GM12874 (cell line): ENCODE measurements around the gene CELF4.

Source experiments
- TF ChIP-seq, protein P1 (sequence below): IDR thresholded peaks from 2 replicates; pipeline ENCODE4 v1.5.1; 2011; ENCODE audit warnings: low read depth, mild to moderate bottlenecking, control low read depth, low read length, moderate library complexity; ENCODE audit not compliant: insufficient read depth

The CELF4 gene

DNA sequence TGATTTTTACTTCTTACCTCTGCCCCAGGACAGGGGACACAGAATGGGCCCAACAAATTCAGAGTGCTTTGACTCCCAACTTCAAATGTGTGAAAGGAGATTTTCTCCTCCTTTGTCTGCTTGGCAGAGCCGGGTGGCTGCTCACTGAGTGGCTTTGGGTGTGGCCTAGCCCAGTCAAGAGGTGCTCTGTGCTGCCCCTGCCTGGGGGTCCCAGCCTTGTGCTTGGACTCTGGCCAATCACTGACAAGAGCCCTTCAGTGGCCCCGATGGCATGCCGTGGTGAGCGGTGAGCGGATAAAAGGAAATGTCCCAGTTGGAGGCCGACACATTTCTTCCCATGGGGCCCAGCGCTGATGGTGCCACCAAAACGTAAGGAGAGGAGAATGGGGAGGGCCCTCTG, 259.2 kb downstream of the CELF4 start:
- TF ChIP-seq, protein P1, sequence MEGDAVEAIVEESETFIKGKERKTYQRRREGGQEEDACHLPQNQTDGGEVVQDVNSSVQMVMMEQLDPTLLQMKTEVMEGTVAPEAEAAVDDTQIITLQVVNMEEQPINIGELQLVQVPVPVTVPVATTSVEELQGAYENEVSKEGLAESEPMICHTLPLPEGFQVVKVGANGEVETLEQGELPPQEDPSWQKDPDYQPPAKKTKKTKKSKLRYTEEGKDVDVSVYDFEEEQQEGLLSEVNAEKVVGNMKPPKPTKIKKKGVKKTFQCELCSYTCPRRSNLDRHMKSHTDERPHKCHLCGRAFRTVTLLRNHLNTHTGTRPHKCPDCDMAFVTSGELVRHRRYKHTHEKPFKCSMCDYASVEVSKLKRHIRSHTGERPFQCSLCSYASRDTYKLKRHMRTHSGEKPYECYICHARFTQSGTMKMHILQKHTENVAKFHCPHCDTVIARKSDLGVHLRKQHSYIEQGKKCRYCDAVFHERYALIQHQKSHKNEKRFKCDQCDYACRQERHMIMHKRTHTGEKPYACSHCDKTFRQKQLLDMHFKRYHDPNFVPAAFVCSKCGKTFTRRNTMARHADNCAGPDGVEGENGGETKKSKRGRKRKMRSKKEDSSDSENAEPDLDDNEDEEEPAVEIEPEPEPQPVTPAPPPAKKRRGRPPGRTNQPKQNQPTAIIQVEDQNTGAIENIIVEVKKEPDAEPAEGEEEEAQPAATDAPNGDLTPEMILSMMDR = no peak

DNA sequence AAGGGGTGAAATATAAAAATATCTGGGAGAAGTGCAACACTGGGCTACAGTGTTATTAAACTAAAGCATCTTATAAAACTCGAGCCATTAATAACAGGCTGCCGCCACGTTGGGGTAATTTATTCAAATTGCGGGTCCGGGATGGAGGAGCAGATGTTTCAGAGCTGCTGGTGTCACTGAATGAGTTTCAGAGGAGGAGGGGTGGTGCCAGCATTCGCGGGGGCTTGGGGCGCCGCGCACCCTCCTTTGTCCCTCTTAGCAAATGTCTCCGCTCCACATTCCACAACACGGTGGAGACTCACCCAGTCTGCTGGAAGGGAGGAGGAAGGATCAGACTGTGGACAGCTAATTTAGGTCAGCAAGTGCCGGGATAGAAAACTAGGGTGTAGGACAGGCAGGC, 260.5 kb downstream of the CELF4 start:
- TF ChIP-seq, protein P1 = no peak

DNA sequence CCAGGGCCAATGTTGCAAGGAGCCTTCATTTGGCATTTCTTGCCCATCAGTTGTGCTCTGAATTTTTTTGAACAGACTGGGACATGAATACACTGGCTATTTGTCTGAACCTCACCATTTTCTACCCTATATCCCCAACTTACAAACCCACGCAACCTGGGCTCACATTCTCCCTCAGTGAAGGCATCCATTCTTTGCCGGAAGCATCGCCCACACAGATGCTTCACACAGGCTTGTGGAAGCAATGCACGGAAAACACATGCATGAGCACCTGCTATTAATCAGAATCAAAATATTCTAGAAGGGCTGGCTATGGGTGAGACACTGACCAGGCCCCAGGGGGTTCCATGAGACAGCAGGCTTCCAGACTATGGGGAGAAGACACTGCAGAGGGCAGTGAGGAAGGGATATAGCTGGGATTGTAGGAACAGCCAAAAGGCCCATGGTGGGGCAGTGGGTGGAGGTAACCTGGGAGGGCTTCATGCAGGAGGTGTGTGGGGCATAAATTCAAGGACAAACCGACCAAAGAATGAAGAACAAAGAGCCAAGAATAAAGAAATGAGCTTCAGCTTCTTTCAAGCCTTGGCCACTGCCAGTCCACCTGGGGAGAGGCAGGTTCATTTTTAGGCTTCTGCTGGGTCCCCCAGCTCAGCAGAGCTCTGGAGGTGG, 261.5 kb downstream of the CELF4 start:
- TF ChIP-seq, protein P1 = no peak

DNA sequence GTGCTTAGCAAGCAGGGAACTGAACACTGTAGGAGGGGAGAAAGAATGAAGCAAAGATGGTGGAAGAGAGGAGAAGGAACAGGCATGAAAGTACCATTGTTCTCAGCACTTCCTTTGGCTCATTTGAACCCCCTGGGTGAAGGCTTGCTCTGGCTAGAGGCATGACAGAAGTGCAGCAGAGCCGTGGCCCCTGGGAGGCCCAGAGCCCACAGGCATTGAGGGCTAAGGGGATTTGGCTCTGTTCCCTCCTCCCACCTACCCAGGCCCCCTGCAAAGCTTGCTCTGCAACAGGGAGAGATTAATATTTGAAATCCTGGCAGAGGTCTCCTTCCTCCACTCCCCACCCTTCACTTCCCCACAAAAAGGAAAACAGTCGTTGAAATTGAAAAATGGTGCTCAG, 262.6 kb downstream of the CELF4 start:
- TF ChIP-seq, protein P1 = no peak

DNA sequence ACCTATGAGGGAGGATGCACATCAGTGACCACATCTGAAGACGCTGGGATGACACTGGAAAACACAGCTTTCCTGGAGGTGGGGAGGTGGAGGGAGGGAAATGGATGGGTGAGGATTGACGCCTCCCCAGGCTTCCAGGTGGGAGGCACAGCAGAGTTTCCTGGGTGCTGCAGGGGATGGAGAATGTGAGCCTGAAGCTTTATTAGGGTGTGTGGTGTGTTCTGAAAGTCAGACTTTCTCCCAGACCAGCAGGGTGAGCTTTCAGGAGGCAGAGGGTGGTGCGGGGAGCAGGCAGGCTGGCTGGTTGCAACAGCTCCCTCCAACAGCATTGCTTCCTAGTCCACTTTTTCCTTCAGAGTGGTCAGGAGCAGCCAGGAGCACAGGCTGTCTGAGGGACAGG, 263.1 kb downstream of the CELF4 start:
- TF ChIP-seq, protein P1 = no peak

DNA sequence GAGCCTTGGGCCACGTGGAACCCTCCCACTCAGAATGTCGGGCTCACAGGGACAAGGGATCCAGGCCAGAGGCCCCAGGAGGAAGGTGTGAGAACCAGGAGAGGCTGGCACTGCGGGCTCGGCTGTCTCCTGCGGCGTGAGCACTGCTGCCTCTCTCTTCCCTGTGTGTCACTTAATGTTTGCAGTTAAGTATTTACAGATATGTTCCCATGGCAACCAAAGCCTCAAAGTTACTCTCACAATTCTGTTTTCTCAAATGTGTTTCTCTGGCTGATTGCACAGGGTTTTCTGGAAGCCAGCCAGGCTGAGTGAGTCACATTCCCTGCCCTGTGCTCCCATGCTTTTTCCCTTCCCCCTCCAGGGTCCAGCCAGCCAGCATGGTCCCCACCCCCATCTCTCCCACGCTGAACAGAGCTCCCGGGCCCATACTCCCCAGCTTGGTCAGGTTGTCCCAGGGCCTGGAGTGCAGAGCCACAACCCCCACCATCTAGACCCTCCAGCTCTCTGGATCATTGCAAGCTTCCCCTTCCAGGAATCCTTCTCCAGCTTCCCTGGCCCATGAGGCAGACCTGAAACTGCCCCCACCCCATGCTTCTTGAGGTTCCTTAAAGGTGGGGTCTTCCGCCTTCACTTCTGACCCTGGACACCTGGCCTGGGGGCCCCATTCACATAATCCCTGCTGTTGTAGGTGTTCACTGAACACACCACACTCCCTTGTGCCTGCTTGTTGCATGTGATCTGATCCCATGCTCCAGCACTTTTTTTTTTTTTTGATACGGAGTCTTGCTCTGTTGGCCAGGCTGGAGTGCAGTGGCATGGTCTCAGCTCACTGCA, 265.9 kb downstream of the CELF4 start:
- TF ChIP-seq, protein P1 = no peak

DNA sequence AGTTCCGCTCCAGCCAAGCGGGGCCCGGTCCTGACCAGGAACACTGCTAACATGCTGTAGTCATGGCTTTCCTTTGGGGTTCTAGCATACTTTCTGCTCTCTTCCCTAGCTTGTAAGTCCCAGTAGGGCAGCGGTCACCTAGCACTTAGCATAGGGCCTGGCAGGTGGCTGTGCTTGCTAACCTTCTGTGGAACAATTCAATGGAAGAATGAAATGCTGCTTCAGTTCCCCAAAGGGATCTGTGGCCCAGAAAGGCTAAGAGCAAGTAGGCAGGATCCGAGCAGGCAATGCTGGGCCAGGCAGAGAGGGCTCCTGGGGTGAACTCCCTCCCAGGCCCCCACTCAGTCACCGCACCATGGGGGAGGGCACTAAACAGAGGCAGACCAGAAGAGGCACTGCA, 266.8 kb downstream of the CELF4 start:
- TF ChIP-seq, protein P1 = no peak
